SK-N-SH treated with all-trans-retinoic acid at 6 μM for 48 hours (cell line): ENCODE data around the gene LRFN2.

ENCODE experiments used
- ATAC-seq: fragments of 200-7000 bp; cut with Tn5 transposase; 3 replicates; pipeline ENCODE4 v1.9.1; 2020; ENCODE audit warnings: mild to moderate bottlenecking, moderate library complexity
- ARNTL ChIP-seq: fragments of 450-650 bp; formaldehyde crosslinking; IDR thresholded peaks from 2 replicates; pipeline ENCODE4 v1.5.0; 2020; ENCODE audit warnings: low read depth, mild to moderate bottlenecking, moderate library complexity, borderline replicate concordance
- BACH2 ChIP-seq: fragments of 250-450 bp; sonication (Bioruptor Pico); IDR thresholded peaks from 2 replicates; pipeline ENCODE4 v1.9.0; 2021; ENCODE audit warnings: mild to moderate bottlenecking, borderline replicate concordance
- ESRRG ChIP-seq: fragments of 250-450 bp; sonication (Bioruptor Pico); IDR thresholded peaks from 2 replicates; pipeline ENCODE4 v1.6.1; 2021; ENCODE audit warnings: mild to moderate bottlenecking
- GLIS3 ChIP-seq: fragments of 250-450 bp; sonication (Bioruptor Pico); IDR thresholded peaks from 2 replicates; pipeline ENCODE4 v1.5.0; 2020; ENCODE audit warnings: mild to moderate bottlenecking, moderate library complexity
- ISL1 ChIP-seq: fragments of 250-450 bp; sonication (Bioruptor Pico); IDR thresholded peaks from 2 replicates; pipeline ENCODE4 v2.1.2; 2022; ENCODE audit warnings: mild to moderate bottlenecking, moderate library complexity
- OSR1 ChIP-seq: fragments of 250-450 bp; sonication (Bioruptor Pico); IDR thresholded peaks from 2 replicates; pipeline ENCODE4 v1.8.0; 2022; ENCODE audit warnings: moderate library complexity, mild to moderate bottlenecking, inconsistent platforms
- PPARA ChIP-seq: fragments of 250-450 bp; sonication (Bioruptor Pico); IDR thresholded peaks from 2 replicates; pipeline ENCODE4 v1.5.0; 2020; ENCODE audit warnings: mild to moderate bottlenecking, borderline replicate concordance
- RARB ChIP-seq: fragments of 250-450 bp; sonication (Bioruptor Pico); IDR thresholded peaks from 2 replicates; pipeline ENCODE4 v1.8.0; 2021; ENCODE audit warnings: mild to moderate bottlenecking, moderate library complexity
- SNAI2 ChIP-seq: fragments of 250-450 bp; sonication (Bioruptor Pico); IDR thresholded peaks from 2 replicates; pipeline ENCODE4 v1.5.0; 2020; ENCODE audit warnings: mild to moderate bottlenecking, moderate library complexity
- TCF4 ChIP-seq: fragments of 250-450 bp; sonication (Bioruptor Pico); IDR thresholded peaks from 2 replicates; pipeline ENCODE4 v1.8.0; 2021; ENCODE audit warnings: mild to moderate bottlenecking, moderate library complexity, borderline replicate concordance
- TOX ChIP-seq: fragments of 250-450 bp; sonication (Bioruptor Pico); IDR thresholded peaks from 2 replicates; pipeline ENCODE4 v1.8.0; 2021; ENCODE audit warnings: mild to moderate bottlenecking, moderate library complexity, borderline replicate concordance
- ZC3H10 ChIP-seq: fragments of 250-450 bp; sonication (Bioruptor Pico); IDR thresholded peaks from 2 replicates; pipeline ENCODE4 v1.5.1; 2021; ENCODE audit warnings: mild to moderate bottlenecking, moderate library complexity
- ZFP3 ChIP-seq: fragments of 250-450 bp; sonication (Bioruptor Pico); IDR thresholded peaks from 2 replicates; pipeline ENCODE4 v1.5.0; 2020; ENCODE audit warnings: mild to moderate bottlenecking, moderate library complexity
- ZFP30 ChIP-seq: fragments of 450-650 bp; formaldehyde crosslinking; IDR thresholded peaks from 2 replicates; pipeline ENCODE4 v1.5.0; 2022; ENCODE audit warnings: mild to moderate bottlenecking, moderate library complexity
- ZNF565 ChIP-seq: fragments of 450-650 bp; formaldehyde crosslinking; conservative IDR thresholded peaks from 2 replicates; pipeline ENCODE4 v1.5.0; 2020; ENCODE audit warnings: low read depth, mild to moderate bottlenecking, moderate library complexity
- ZNF70 ChIP-seq: fragments of 450-650 bp; formaldehyde crosslinking; IDR thresholded peaks from 2 replicates; pipeline ENCODE4 v1.5.0; 2020; ENCODE audit warnings: mild to moderate bottlenecking, moderate library complexity
- ZNF8 ChIP-seq: fragments of 450-650 bp; formaldehyde crosslinking; IDR thresholded peaks from 2 replicates; pipeline ENCODE4 v1.5.0; 2020; ENCODE audit warnings: mild to moderate bottlenecking, moderate library complexity
- TF ChIP-seq, protein P1 (sequence below): fragments of 250-450 bp; sonication (Bioruptor Pico); IDR thresholded peaks from 2 replicates; pipeline ENCODE4 v1.5.1; 2021; ENCODE audit warnings: mild to moderate bottlenecking, moderate library complexity
- TF ChIP-seq, protein P2 (sequence below): fragments of 250-450 bp; sonication (Bioruptor Pico); IDR thresholded peaks from 2 replicates; pipeline ENCODE4 v1.5.0; 2020; ENCODE audit warnings: mild to moderate bottlenecking, moderate library complexity
- TF ChIP-seq, protein P3 (sequence below): fragments of 250-450 bp; sonication (Bioruptor Pico); IDR thresholded peaks from 2 replicates; pipeline ENCODE4 v1.5.1; 2020; ENCODE audit warnings: low read depth, mild to moderate bottlenecking, moderate library complexity
- TF ChIP-seq, protein P4 (sequence below): fragments of 250-450 bp; sonication (Bioruptor Pico); IDR thresholded peaks from 2 replicates; pipeline ENCODE4 v1.8.0; 2021; ENCODE audit warnings: low read depth, mild to moderate bottlenecking, moderate library complexity, borderline replicate concordance

The LRFN2 gene

DNA sequence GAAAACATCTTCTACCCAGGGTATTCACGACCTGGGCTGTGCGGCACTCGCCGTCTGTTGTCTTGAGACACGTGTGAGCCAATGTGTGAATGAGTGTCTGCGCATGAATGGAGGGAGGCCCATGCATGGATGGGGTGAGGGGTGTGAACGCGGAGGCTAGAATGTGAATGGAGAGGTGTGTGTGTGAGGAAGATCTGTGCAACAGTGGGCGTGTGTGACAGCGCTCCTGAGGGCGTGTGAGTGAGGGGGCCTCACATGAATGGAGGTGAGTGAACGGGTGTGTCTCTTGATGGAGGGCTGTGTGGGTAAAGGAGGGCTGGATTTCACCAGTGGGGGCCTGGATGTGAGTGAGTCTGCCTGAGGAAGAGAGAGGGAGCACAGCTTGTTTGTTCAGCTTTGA is 146.0 kb downstream of the LRFN2 start:
- TF ChIP-seq TOX (CRISPR knock-in tag): no peak
- TF ChIP-seq ZC3H10: no peak
- TF ChIP-seq, all 23 proteins: peak for 0
- no peak for ATAC-seq

DNA sequence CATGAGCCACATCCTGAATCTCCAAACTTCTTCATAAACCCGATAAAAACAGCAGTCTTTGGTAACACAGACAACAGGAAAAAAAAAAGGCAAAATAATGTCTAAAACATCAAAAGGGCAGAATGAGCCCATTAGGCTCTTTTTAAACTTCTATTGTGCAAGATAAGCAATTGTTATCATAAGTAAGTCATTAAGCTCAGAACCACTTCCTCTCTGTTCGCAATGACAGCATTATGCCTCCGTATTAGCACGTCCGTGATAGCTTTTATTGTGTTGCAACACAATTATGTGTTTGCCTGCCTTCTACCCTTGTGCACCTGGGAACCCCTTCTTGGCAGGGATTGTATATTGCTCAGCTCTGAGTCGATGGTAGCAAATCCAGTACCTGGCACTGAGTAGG is 147.1 kb downstream of the LRFN2 start:
- TF ChIP-seq BACH2 (CRISPR knock-in tag) (no peak), GLIS3 (CRISPR knock-in tag) (no peak), ARNTL (CRISPR knock-in tag) (no peak), PPARA (CRISPR knock-in tag) (no peak), ZFP3 (CRISPR knock-in tag) (no peak), TCF4 (no peak), ZNF565 (no peak), RARB (CRISPR knock-in tag) (no peak), ZFP30 (CRISPR knock-in tag) (no peak), TOX (CRISPR knock-in tag) (no peak), ZNF70 (no peak), ISL1 (CRISPR knock-in tag) (no peak), OSR1 (no peak), ZNF8 (CRISPR knock-in tag) (no peak), SNAI2 (CRISPR knock-in tag) (no peak), ESRRG (CRISPR knock-in tag) (no peak)
- TF ChIP-seq, protein P1, sequence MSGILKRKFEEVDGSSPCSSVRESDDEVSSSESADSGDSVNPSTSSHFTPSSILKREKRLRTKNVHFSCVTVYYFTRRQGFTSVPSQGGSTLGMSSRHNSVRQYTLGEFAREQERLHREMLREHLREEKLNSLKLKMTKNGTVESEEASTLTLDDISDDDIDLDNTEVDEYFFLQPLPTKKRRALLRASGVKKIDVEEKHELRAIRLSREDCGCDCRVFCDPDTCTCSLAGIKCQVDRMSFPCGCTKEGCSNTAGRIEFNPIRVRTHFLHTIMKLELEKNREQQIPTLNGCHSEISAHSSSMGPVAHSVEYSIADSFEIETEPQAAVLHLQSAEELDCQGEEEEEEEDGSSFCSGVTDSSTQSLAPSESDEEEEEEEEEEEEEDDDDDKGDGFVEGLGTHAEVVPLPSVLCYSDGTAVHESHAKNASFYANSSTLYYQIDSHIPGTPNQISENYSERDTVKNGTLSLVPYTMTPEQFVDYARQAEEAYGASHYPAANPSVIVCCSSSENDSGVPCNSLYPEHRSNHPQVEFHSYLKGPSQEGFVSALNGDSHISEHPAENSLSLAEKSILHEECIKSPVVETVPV (CRISPR knock-in tag): no peak
- TF ChIP-seq, protein P2, sequence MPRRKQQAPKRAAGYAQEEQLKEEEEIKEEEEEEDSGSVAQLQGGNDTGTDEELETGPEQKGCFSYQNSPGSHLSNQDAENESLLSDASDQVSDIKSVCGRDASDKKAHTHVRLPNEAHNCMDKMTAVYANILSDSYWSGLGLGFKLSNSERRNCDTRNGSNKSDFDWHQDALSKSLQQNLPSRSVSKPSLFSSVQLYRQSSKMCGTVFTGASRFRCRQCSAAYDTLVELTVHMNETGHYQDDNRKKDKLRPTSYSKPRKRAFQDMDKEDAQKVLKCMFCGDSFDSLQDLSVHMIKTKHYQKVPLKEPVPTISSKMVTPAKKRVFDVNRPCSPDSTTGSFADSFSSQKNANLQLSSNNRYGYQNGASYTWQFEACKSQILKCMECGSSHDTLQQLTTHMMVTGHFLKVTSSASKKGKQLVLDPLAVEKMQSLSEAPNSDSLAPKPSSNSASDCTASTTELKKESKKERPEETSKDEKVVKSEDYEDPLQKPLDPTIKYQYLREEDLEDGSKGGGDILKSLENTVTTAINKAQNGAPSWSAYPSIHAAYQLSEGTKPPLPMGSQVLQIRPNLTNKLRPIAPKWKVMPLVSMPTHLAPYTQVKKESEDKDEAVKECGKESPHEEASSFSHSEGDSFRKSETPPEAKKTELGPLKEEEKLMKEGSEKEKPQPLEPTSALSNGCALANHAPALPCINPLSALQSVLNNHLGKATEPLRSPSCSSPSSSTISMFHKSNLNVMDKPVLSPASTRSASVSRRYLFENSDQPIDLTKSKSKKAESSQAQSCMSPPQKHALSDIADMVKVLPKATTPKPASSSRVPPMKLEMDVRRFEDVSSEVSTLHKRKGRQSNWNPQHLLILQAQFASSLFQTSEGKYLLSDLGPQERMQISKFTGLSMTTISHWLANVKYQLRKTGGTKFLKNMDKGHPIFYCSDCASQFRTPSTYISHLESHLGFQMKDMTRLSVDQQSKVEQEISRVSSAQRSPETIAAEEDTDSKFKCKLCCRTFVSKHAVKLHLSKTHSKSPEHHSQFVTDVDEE (CRISPR knock-in tag): no peak
- TF ChIP-seq, protein P3, sequence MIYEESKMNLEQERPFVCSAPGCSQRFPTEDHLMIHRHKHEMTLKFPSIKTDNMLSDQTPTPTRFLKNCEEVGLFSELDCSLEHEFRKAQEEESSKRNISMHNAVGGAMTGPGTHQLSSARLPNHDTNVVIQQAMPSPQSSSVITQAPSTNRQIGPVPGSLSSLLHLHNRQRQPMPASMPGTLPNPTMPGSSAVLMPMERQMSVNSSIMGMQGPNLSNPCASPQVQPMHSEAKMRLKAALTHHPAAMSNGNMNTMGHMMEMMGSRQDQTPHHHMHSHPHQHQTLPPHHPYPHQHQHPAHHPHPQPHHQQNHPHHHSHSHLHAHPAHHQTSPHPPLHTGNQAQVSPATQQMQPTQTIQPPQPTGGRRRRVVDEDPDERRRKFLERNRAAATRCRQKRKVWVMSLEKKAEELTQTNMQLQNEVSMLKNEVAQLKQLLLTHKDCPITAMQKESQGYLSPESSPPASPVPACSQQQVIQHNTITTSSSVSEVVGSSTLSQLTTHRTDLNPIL (CRISPR knock-in tag): no peak
- no peak for ATAC-seq

DNA sequence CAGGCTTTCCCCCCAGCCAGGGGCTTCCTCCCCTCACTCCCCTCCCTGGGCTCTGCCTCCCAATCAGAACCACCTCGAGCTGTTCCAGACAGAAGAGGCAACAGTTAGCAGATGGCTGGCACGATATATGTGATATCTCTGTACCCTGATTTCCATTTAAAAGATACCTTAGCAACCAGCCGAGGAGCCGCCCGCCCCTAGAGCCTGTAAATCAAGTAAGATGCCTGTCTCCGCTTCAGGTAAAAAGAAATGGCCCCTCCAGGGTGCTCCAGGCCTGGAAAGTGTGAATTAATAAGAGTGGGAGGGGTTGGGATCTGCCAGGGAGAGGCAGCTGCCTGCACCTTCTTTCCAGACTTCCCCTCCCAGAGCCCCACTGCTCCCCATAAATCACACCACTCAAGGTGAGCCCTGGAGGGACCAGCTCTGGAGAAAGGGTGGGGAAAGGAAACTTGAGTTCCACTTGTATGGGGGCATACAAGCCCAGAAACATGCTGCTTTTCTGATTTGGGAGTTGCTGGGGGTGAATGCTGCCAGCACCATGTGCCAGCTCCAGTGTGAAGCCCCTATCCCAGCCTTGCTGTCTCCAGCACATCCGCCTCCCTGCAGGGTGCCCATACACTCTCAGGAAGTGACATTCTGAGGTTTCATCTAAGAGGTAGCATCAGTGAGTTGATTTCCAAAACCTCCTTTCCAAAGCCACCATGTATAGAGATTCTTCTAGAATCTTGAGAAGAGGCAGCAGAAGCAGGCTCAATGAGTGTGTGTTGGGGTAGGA is 148.0 kb downstream of the LRFN2 start:
- TF ChIP-seq, protein P4, sequence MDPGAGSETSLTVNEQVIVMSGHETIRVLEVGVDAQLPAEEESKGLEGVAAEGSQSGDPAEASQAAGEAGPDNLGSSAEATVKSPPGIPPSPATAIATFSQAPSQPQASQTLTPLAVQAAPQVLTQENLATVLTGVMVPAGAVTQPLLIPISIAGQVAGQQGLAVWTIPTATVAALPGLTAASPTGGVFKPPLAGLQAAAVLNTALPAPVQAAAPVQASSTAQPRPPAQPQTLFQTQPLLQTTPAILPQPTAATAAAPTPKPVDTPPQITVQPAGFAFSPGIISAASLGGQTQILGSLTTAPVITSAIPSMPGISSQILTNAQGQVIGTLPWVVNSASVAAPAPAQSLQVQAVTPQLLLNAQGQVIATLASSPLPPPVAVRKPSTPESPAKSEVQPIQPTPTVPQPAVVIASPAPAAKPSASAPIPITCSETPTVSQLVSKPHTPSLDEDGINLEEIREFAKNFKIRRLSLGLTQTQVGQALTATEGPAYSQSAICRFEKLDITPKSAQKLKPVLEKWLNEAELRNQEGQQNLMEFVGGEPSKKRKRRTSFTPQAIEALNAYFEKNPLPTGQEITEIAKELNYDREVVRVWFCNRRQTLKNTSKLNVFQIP (CRISPR knock-in tag): no peak
- TF ChIP-seq ISL1 (CRISPR knock-in tag) (no peak), ZNF8 (CRISPR knock-in tag) (no peak), RARB (CRISPR knock-in tag) (no peak), PPARA (CRISPR knock-in tag) (no peak)
- ATAC-seq: no peak

DNA sequence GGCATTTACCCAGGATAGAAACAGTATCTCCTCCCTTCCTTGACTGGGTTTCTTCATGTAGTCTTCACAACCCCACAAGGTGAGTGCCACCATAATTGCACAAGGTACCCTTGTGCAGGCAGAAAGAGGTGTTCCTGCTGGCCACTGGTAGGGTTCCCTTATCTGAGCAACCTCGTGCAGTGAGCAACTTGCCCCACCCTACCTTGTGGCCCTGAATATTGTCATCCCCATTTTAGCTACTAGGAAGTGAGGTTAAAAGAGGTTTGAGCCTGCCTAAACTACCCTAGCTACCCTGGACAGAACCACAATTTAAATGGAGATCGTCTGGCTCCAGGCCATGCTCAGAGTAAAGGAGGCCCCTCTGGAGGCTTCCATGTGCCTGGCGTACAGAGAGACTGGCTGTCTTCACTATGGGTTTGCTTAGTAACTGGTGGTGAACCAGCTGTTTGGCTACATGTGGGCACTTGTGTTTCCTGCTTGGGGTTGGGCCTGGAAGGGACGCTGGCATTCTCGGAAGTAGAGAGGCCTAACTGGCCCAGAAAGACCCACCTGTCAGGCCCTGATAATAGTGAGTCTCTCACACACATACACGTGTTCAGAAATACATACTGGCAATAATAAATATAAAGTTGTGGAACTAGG is 148.8 kb downstream of the LRFN2 start:
- ATAC-seq: no peak
- no peak for TF ChIP-seq TOX (CRISPR knock-in tag)
